ENCODE results near the gene UBE2L5.

The UBE2L5 gene

GRCh38 chr13:30413842-30414241, 8.5 kb upstream of the UBE2L5 start:
- no peak overlapping the region for H3K4me3 ChIP-seq (ENCODE audit: low read depth, low read length)
- DNase-seq (ENCODE audit: low read depth) = no peak
- no peak for TF ChIP-seq CTCF (conservative IDR thresholded peaks at IDR 0.05; ENCODE audit: low read depth, low read length)

- H3K4me3 ChIP-seq (ENCODE audit: low read depth, low read length) = no peak overlapping the region
- no peak for TF ChIP-seq CTCF (conservative IDR thresholded peaks at IDR 0.05; ENCODE audit: low read depth, low read length)
- no peak for DNase-seq (ENCODE audit: low read depth)
These were observed 6.8 kb upstream of the UBE2L5 start for GRCh38 chr13:30415430-30416030.

GRCh38 chr13:30416471-30416870, 5.8 kb upstream of the UBE2L5 start:
- no peak for DNase-seq (ENCODE audit: low read depth)
- H3K4me3 ChIP-seq (ENCODE audit: low read depth, low read length) = no peak overlapping the region
- no peak for TF ChIP-seq CTCF (conservative IDR thresholded peaks at IDR 0.05; ENCODE audit: low read depth, low read length)

GRCh38 chr13:30418075-30418716, 4.1 kb upstream of the UBE2L5 start:
- DNase-seq (ENCODE audit: low read depth) = no peak
- no peak for TF ChIP-seq CTCF (conservative IDR thresholded peaks at IDR 0.05; ENCODE audit: low read depth, low read length)
- H3K4me3 ChIP-seq (ENCODE audit: low read depth, low read length) = no peak overlapping the region

GRCh38 chr13:30418717-30419459, 3.4 kb upstream of the UBE2L5 start:
- DNase-seq (ENCODE audit: low read depth) = no peak
- TF ChIP-seq CTCF (conservative IDR thresholded peaks at IDR 0.05; ENCODE audit: low read depth, low read length) = no peak
- H3K4me3 ChIP-seq (ENCODE audit: low read depth, low read length) = no peak overlapping the region

- TF ChIP-seq CTCF (conservative IDR thresholded peaks at IDR 0.05; ENCODE audit: low read depth, low read length) = no peak
- H3K4me3 ChIP-seq (ENCODE audit: low read depth, low read length) = peak overlapping the region; percentile 69
- peak; percentile 78 for DNase-seq (ENCODE audit: low read depth)
These were observed 920 bp upstream of the UBE2L5 start for GRCh38 chr13:30421093-30422053.
